ENCODE measurements around the gene VAPB.

VAPB gene

GRCh38 chr20:58498470-58499068 lies 109.5 kb downstream of the VAPB start:
- Histone ChIP-seq H4K20me1 (no peaks in the 10 kb centered on the region), H3K27ac (no peak overlapping the region), H3K4me2 (no peak overlapping the region), H3K4me1 (no peaks in the 10 kb centered on the region), H3K4me3 (no peak overlapping the region), H3K9ac (no peak overlapping the region), H3K9me3 (peaks cover 6% of the 10 kb centered on the region), H3K27me3 (no peaks in the 10 kb centered on the region), H3K36me3 (no peaks in the 10 kb centered on the region)
- no peak for TF ChIP-seq Cebpa-rat (IDR thresholded peaks at IDR 0.05)

- no peak overlapping the region for H3K4me2 ChIP-seq
- H3K27me3 ChIP-seq, result no peaks in the 10 kb centered on the region
- no peaks in the 10 kb centered on the region for H3K36me3 ChIP-seq
- no peak for TF ChIP-seq Cebpa-rat (IDR thresholded peaks at IDR 0.05)
- no peak overlapping the region for H3K4me3 ChIP-seq
- no peaks in the 10 kb centered on the region for H3K4me1 ChIP-seq
- H4K20me1 ChIP-seq, result no peaks in the 10 kb centered on the region
- no peak overlapping the region for H3K27ac ChIP-seq
- peaks cover 23% of the 10 kb centered on the region for H3K9me3 ChIP-seq
- H3K9ac ChIP-seq, result no peak overlapping the region
Measured at GRCh38 chr20:58500256-58500655, 111.2 kb downstream of the VAPB start.
